Fibroblast of gingiva (primary cell): ENCODE results near the gene CD96.

Experiments
- DNase-seq: peaks from one replicate; pipeline ENCODE4 v3.0.0-alpha.2; 2011; ENCODE audit warnings: low read depth

The CD96 gene

DNA sequence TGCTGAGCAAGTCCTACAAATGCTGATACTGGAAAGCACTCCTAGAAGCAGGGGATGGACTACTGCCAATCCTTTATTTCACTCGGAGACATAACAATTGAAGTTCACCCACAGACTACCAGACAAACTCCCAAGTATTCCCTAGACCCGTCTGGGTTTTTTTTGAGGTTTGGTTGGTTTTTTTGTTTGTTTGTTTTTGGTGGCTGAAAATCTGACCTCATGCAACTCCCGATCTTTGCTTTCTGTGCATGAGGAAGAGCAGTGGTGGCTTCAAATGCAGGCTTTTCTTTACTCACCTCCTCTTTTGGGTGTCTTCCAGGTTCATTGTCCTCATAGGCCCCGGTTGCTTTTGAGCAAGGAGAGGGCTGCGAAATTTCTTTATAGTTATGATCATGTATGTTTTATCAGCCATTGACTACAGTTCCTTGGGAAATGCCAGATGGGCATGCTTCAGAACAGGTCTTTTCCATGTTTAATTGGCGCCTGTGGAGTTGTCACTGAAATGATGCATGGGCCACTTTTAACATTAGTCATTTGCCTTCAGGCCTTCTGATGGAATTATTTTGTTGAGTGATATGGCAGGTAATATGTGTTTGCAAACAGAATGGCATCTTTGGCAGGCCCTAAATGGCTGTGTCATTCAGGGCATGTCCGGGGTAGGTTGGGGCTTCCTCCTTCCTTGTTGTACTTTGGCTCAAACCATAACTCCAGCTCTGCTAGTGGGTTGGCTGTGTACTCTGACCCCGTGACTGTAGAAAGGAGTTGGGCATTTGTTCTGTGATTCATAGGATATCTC, 134.4 kb downstream of the CD96 start:
- no peak for DNase-seq

DNA sequence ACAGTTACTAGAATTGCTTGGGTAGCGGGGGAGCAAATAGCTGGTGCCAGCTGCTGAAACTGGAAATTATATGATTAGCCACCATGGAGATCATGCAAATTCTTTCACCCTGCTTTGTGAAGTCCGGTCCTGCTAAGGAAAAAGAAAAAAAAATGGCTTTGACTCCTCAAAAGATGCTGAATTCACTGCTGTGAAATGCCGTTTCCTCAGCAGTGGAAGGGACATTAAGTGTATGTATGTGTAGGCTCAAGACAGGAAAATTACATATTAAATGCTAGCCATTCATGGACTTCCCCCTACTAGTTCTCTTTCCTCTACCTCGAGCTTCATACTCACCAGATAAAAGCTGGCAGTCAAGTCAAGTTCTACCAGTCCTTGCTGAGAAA, 135.0 kb downstream of the CD96 start:
- DNase-seq = no peak

GRCh38 chr3:111681661-111682426, 139.8 kb downstream of the CD96 start:
- no peak for DNase-seq

- no peak for DNase-seq
Observed at GRCh38 chr3:111684640-111685039, 142.6 kb downstream of the CD96 start.

GRCh38 chr3:111688190-111688800, 146.3 kb downstream of the CD96 start:
- no peak for DNase-seq

- DNase-seq = no peak
Observed at GRCh38 chr3:111690242-111690641, 148.2 kb downstream of the CD96 start.

GRCh38 chr3:111691293-111691909, 149.4 kb downstream of the CD96 start:
- DNase-seq = peak; percentile 44

DNA sequence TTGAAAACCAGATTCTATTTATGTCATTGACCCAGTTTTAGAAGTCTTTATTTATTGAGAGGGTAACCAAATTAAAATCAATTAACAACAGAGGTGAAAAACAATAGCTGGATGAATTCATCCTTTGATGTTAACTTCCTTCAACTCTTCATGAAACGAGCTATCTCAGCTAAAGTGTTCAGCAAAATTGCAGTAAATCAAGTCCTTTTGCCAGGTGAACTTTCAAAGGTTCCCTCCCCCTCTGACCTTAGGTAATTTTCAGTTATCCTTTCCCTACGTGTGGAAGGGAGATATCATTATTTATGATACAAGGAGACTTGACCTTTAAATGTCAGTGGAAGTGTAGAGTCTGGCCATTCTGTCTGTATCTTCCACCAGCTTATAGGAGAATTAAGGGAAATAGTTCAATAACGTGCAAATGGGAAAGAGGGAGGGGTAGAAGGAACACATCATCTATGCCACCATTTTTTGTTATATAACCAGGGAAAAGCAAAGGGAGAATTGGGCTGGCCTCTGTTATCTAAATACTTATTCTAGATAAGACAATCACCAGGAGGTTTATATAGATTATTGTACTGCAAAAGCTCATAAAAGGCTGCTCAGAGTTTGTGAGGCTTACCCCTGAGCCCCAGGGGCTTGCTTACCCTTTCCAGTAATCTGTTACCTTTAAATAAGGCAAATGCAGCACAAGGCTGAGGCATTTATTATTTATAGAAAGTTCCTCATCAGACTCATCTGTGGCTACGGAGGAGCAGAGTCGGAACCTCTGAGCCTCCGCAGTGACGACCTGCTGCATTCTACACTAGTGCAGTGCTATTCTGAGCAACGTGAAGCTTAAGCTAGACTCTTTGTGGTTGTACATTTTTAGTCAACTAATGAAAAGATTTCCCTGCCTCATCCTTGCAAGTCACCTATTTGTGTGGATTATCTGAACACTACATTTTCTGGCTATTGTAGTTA, 150.9 kb downstream of the CD96 start:
- no peak for DNase-seq

DNA sequence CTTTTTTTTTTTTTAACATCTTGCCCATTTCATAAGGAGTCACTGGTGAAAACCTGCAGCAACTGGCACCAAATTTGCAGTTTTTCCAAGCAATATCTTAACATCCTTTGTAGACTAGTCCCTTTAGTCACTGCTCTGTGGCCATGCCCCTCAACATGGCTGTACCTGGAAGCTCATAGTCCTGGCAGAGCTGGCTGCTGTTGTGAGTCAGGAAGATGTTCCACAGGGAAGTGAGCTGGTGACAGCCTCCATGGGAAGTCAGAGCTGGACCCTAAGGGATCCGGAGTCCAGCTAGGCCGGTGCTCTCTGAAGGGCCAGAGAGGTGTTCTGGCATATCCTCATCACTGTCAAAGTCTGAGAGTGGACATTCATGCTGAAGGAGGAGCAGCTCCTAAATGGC, 152.5 kb downstream of the CD96 start:
- no peak for DNase-seq

DNA sequence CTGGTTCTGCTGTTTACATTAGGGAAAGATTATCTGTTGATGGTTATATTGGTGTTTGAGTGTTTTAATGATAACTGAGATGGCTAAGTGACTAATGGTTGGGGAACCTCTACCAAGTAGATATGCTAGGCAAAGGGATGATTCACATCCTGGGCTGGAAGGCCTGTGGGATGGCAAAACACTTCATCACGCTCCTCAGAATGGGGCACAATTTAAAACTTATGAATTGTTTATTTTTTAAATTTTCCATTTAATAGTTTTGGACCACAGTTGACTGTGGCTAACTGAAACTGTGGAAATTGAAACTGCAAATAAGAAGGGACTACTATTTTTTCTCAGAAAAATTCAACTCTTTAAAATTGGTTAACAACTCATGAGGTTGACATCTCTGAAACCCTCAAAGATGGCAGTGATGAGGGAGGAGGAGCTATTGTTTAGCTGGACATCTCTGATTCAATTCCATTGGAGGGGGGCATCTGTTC, 153.7 kb downstream of the CD96 start:
- peak; percentile 50 for DNase-seq

GRCh38 chr3:111700054-111700453, 158.1 kb downstream of the CD96 start:
- no peak for DNase-seq

DNA sequence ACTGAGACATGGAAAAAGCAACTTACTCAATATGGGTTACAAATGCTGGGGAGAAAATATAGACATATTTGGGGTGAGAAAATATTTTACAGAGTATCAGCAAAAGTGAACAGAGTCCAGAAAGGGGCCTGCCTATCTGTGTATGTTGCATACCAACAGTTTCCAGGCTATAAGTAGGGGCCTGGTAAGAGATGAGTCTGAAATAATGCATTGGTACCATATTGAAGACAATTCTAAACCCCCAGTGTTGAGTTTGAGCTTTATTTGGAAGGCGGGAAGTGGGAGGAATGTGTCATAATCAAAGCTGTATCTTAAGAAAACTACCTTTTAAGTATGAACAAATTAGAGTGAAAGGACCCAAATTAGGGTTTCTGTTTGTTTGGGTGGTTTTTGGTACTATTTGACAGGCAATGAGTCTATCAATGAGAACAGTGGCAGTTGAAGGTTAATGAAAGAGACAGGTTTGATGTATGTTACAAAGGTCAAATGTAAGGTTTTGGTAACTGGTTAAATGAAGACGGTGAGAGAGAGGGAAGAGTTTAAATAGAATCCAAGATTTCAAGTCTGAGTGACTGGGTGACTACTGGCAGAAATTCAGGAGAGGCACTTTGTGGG, 159.4 kb downstream of the CD96 start:
- no peak for DNase-seq
